Measurements from ENCODE around the gene MGAT4B. TPM values are rescaled to one million over a fixed set of nuclear protein-coding genes. Genes with fewer than 3 reads are reported as not detected.

Gene MGAT4B
- polyA plus RNA-seq, 1 donor (not counting 4 experiments of a cell fraction or from before 2014, with no cell fraction given): 69.8 TPM

- peaks cover 6% of the 10 kb centered on the region for H4K20me1 ChIP-seq (ENCODE audit: control insufficient read depth, extremely low read depth, insufficient read depth, low read length)
- no peak for TF ChIP-seq EZH2 (IDR thresholded peaks at IDR 0.05; ENCODE audit: low read length)
- no peak for TF ChIP-seq CTCF (optimal IDR thresholded peaks at IDR 0.05 in 1 of 3, IDR thresholded peaks at IDR 0.05 in 1 of 3, conservative IDR thresholded peaks at IDR 0.05 in 1 of 3; ENCODE audit: extremely low read depth in 1 of 3, insufficient read depth in 2 of 3, low read length in 3 of 3)
- H3K9me1 ChIP-seq (ENCODE audit: control insufficient read depth, extremely low read depth, insufficient read depth, low read length): no peaks in the 10 kb centered on the region
- FAIRE-seq (no peak), DNase-seq (ENCODE audit: low read depth, low spot score) (no peak)
- no peak overlapping the region for H3K9ac ChIP-seq (ENCODE audit: control insufficient read depth, extremely low read depth, insufficient read depth, low read length)
- H3K4me3 ChIP-seq (ENCODE audit: control insufficient read depth in 2 of 3, extremely low read depth in 1 of 3, insufficient read depth in 2 of 3, low read depth in 1 of 3, low read length in 3 of 3): no peak overlapping the region
- peaks cover 17 to 32% of the 10 kb centered on the region in 2 experiments for H3K36me3 ChIP-seq (ENCODE audit: control insufficient read depth in 2 of 2, extremely low read depth in 1 of 2, insufficient read depth in 2 of 2, low read length in 2 of 2)
- H3K4me2 ChIP-seq (ENCODE audit: control insufficient read depth, extremely low read depth, insufficient read depth, low read depth, low read length): no peak overlapping the region
- dilution Hi-C loops (cut with MboI; ENCODE audit: extremely low pct_ligation_motif_present, low sequenced_read_pairs): no loop called here
- peaks cover 20% of the 10 kb centered on the region for H3K4me1 ChIP-seq (ENCODE audit: control insufficient read depth, extremely low read depth, insufficient read depth, low read length)
- H3K27me3 ChIP-seq (ENCODE audit: control insufficient read depth, extremely low read depth, insufficient read depth, low read length): no peaks in the 10 kb centered on the region
- no peak overlapping the region for H3K27ac ChIP-seq (ENCODE audit: control insufficient read depth, insufficient read depth, low read length)
- peaks cover 33% of the 10 kb centered on the region for H3K79me2 ChIP-seq (ENCODE audit: control insufficient read depth, insufficient read depth, low read length)
- no peak overlapping the region for H2AFZ ChIP-seq (ENCODE audit: control insufficient read depth, low read length)
- H3K9me3 ChIP-seq (ENCODE audit: control insufficient read depth, low read depth, low read length): no peaks in the 10 kb centered on the region
Measured at GRCh38 chr5:179802950-179803562, 3.6 kb downstream of the MGAT4B start.

GRCh38 chr5:179802207-179802883 is 4.3 kb downstream of the MGAT4B start:
- H3K4me2 ChIP-seq (ENCODE audit: control insufficient read depth, extremely low read depth, insufficient read depth, low read depth, low read length): no peak overlapping the region
- H3K36me3 ChIP-seq (ENCODE audit: control insufficient read depth in 2 of 2, extremely low read depth in 1 of 2, insufficient read depth in 2 of 2, low read length in 2 of 2): peaks cover 21 to 34% of the 10 kb centered on the region in 2 experiments
- no peak overlapping the region for H3K27ac ChIP-seq (ENCODE audit: control insufficient read depth, insufficient read depth, low read length)
- FAIRE-seq: no peak
- H2AFZ ChIP-seq (ENCODE audit: control insufficient read depth, low read length): no peak overlapping the region
- H3K9ac ChIP-seq (ENCODE audit: control insufficient read depth, extremely low read depth, insufficient read depth, low read length): no peak overlapping the region
- H3K9me3 ChIP-seq (ENCODE audit: control insufficient read depth, low read depth, low read length): no peaks in the 10 kb centered on the region
- dilution Hi-C loops (cut with MboI; ENCODE audit: extremely low pct_ligation_motif_present, low sequenced_read_pairs): no loop called here
- peaks cover 20% of the 10 kb centered on the region for H3K4me1 ChIP-seq (ENCODE audit: control insufficient read depth, extremely low read depth, insufficient read depth, low read length)
- H3K79me2 ChIP-seq (ENCODE audit: control insufficient read depth, insufficient read depth, low read length): peaks cover 33% of the 10 kb centered on the region
- H4K20me1 ChIP-seq (ENCODE audit: control insufficient read depth, extremely low read depth, insufficient read depth, low read length): peaks cover 6% of the 10 kb centered on the region
- DNase-seq (ENCODE audit: low read depth, low spot score): no peak
- no peaks in the 10 kb centered on the region for H3K9me1 ChIP-seq (ENCODE audit: control insufficient read depth, extremely low read depth, insufficient read depth, low read length)
- H3K4me3 ChIP-seq (ENCODE audit: control insufficient read depth in 2 of 3, extremely low read depth in 1 of 3, insufficient read depth in 2 of 3, low read depth in 1 of 3, low read length in 3 of 3): no peak overlapping the region
- TF ChIP-seq EZH2 (IDR thresholded peaks at IDR 0.05; ENCODE audit: low read length) (no peak), CTCF (optimal IDR thresholded peaks at IDR 0.05 in 1 of 3, IDR thresholded peaks at IDR 0.05 in 1 of 3, conservative IDR thresholded peaks at IDR 0.05 in 1 of 3; ENCODE audit: extremely low read depth in 1 of 3, insufficient read depth in 2 of 3, low read length in 3 of 3) (no peak)
- H3K27me3 ChIP-seq (ENCODE audit: control insufficient read depth, extremely low read depth, insufficient read depth, low read length): no peaks in the 10 kb centered on the region

Measured in keratinocyte (primary cell).